HG02970 (cell line): ENCODE measurements around the gene TRMU.

ENCODE experiments used
- ATAC-seq: cut with Tn5 transposase; IDR thresholded peaks from one replicate; pipeline ENCODE4 v1.9.1; 2021; ENCODE audit warnings: mild to moderate bottlenecking, moderate library complexity, moderate number of reproducible peaks; ENCODE audit not compliant: unreplicated experiment, low FRiP score

Gene TRMU

DNA sequence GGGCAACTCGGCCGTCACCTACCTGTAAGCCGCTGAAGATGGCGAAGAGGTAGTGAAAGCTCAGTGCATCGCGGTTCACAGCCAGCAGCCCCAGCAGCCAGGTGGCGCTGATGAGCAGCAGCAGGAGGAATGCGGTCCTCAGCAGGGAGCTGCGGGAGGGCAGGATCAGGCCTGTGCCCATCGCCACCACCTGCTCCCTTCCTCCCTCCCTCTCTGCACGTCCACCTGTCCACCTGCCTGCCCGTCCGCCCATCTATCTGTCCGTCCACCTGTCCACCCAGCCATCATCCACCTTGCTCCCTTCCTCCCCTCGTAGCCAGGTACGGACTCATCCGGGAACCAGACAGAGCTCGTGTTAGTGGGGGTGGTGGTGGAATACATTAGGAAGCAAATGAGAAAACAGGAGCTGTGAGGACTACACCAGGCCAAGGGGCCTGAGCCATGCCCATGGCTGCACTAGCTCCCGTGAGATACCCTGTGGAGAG is 32.2 kb downstream of the TRMU start:
- no peak for ATAC-seq

DNA sequence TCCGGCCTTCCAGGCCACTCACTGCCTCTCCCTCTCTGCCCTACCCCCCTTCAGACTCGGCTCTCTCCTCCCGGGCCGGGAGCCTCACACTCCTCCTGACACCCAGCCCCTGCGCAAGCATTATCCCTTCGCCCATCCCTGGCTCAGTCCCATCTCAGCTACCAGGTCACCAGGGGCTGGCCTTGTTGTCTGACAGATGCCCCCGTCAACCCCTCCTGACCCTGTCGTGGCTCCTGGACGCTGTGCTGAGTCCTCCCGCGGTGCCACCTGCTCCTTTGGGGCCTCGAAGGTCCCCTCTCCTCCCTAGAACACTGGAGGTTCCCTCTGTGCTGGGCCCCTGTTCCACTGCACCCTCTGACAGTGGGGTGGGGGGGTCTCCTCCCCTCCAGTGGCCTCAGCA is 32.9 kb downstream of the TRMU start:
- no peak for ATAC-seq

DNA sequence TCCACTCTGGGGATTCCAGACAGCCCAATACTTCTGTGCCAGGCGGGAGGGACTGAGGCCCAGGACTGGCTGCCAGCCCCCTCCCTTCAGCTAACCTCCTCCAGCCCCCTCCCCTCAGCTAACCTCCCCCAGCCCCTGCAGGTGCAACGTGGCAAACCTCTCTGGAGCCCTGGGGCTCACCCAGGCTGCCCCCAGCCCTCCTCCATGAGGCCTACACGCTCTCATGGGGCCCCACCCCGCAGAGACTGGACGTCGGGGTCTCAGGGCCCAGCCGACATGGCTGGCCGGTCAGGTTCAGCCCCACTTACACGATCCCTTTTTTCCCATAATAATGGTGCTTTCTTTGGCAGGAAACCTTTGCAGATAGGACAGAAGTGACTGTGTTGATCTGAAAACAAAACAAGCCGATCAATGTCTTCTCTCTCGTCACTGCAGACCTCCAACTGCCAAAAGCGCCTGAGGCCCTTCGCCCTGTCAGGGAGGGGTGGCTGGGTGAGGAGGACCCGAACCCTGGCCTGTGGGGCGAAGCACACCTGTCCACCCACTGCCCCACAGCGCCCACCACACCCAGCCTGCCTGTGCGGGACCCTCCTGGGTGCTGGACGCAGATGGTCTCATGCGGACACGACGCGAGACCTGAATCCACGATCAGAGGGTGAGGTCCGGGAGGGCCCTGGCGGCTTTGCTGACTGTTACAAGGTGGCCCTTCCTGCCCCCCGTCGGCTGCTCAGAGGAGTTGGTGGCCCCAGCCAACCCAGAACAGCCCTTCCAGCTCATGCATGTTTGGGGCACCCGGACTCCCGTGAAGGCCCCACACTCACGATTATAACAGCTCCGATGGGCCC is 33.6 kb downstream of the TRMU start:
- ATAC-seq: no peak

DNA sequence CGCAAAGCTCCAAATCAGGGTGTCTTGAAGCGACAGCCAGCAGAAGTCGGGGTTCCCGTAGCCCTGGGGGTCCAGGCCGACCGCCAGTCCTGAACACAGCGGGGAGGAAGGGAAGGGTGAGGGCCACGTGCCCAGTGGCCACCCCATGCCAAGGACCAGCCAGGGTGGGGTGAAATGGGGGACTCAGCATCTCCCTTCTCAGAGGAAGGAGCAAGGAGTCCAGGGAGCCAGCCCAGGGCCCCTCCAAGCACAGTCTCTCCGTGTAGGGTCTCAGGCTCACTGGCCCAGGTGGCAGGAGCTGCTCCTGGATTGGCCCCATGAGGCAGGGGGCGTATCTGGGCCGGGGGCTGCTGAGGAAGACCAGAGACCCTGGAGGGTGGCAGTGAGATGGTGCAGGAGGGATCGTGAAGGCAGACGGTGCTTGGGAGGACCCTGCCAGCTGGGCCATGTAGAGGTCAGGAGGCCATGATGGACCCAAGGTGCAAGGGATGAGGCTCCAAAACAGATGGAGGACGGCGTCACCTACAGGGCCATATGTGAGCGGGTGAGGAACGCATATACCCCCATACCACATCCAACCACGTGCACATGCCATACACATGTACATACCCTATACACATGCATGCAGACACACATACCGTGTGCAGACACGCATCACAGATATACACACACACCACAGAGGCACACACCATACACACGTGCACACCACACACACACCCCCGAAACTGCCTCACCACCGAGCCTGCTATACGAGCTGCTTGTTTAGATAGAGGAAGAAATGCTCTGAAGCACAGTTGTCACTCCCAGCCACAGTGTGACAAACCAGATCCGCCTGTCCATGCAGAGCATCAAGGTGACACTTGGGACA is 34.4 kb downstream of the TRMU start:
- ATAC-seq: no peak

DNA sequence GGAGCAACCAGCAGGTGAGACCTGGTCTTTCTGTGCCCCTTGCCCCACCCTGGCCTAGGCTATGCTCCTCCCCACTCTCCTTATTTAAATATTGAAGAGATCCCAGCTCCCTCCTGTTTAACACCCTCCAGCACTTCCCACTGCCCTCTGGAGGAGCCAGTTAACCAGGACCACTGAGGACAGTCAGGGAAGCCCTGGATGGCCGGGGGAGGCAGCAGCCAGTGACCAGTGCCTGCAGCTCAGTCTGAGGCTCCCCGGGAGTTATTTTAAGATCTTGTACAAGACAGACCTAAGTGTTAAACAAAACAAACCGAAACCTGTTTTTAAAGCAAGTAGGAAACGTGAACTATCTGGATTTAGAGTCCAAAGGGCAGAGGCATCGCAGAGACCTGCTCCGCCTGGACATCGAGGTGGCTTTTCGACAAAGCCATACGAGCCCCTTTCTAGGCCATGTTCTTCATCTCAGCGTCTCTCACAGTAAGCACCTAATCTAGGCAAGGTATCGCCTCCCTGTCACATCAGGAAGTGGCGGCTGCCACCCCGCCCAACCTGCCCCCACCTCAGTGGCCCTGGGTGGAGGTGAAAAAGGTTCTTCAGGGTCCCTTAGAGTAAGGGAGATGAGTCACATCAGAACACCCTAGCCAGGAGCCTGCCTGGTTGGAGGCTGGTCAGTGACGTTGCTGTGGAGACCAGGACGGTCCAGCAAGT is 35.2 kb downstream of the TRMU start:
- ATAC-seq: no peak

DNA sequence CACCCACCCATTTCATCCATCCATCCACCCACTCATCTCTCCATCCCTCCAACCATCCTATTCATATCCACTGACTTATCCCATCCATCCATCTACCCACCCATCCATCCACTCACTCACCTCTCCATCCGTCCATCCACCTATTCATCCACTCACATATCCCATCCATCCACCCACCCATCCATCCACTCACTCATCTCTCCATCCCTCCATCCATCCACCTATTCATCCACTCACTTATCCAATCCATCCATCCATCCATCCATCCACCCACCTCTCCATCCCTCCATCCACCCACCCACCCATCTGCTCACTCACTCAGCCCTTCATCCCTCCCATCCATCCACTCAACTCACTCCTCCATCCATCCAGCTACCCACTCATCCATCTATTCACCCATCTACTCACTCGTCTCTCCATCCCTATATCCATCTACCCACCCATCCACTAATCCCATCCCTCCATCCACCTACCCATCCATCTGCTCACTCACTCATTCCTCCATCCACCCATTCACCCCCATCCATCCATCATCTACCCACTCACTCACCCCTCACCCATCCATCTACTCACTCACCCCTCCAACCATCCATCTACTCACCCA is 36.2 kb downstream of the TRMU start:
- no peak for ATAC-seq

DNA sequence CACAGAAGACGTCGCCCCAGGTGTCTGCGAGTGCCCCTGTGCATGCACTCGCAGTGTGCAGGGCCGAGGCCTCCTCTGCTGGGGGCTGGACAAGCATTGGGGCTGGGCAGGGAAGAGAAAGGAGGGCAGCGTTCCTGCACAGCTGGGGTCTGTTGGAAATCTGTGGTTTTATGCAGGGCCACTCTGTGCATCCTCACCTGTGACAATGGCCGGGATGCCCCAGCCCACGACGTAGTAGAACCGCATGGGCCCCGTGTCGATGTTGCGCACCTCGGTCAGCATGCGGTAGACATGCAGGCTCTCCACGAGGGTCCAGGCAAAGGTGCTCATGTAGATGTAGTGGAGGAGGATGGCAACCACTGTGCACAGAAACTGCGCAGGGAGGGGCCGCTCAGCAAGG is 37.2 kb downstream of the TRMU start:
- no peak for ATAC-seq

DNA sequence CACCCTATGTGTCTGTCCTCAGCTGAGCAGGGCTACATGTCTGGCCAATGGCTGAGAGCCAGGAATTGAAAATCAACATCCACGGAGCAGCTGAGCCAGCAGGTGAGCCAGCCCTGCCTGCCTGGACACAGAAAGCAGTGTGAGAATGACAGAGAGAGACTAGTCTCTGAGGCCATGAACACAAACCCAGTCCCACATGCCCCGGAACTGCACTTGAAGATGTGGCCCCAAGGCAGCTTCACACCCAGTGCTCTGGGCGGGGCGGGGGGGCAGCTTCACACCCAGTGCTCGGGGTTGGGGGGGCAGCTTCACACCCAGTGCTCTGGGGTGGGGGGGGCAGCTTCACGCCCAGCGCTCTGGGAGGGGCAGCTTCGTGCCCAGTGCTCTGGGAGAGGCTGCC is 37.6 kb downstream of the TRMU start:
- ATAC-seq: no peak

DNA sequence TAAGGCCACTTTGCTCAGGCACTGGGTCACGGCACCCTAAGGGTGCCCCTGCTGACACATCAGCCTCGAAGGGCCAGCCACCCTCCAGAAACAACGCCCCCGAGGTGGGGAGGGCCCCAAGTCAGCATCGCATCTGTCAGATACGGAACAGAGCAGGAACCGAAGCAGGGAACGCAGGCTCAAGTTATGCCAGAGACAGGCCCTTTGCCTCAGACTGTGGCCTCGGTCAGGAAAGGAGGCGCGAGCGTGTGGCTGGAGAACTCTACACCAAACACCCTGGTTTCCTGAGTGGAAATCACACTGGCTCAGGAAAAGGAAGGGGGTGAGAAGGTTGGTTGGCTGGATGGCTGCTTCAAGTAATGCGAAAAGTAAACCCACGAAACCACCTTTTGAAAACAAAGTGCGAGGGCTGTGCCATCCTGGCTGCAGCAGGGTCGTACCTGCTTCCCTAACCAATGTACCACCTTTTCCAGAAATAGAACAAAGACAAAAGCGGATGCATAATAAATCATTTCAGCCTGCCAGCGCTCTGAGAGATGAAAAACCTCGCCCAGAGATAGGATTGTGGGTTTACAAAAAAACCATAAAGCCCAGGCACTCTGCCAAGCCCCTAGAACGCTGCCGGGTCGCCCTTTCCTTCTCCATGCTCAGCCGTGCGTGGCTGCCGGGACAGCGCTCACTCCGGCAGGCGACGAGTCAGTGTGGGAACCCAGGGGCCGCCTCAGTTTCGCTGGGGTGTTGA is 38.6 kb downstream of the TRMU start:
- ATAC-seq: no peak

DNA sequence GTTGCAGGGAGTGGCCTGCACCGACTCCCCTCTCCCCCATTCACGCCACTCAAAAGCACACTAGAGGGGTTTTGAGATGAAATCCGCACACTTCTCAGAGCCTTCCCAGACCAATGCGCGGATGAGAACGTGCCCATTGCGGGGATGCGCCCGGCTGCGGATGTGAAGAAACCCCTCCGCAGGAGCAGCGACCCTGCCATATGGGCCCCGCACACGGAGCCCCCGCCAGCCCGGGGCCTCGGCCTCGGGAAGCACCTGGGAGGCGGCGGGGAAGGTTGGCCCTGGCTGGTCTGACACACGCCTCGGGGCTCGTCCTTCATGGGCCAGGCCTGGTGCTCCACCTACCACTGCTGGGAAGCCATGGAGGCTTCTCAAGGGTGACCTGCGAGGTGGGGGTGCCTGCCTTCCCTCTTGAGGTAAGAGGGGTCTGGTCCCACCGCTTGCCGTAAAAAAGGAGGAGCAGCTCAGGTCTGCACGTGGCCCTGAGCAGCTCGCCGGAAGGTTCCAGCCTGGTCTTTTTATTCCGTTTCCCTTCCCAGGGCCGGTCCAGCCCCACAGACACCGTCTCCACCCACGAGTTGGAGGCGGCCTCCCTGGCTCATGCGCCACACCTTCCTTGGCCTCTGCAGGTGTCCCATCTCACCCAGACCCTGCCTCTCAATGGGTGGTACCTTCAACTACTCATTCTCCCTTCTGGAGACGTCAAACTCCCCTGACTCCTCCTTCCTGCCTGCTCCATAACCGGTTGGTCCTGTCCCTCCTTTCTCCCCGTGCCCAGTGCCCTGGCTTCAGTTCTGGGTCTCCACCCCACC is 39.4 kb downstream of the TRMU start:
- ATAC-seq: no peak

DNA sequence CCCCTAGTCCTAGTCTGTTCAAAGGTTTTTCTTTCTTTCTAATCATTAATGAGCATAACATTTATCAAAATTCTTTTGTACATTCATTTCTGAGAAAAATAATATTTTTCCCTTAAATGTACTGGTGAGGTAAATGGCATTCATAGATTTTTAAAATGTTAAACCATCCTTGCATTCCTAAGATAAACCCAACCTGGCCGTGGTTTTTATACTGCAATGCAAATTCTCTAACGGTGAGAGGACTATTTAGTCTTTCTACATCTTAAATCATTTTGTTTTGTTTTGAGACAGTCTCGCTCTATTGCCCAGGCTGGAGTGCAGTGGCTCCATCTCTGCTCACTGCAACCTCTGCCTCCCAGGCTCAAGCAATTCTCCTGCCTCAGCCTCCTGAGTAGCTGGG is 40.6 kb downstream of the TRMU start:
- no peak for ATAC-seq

DNA sequence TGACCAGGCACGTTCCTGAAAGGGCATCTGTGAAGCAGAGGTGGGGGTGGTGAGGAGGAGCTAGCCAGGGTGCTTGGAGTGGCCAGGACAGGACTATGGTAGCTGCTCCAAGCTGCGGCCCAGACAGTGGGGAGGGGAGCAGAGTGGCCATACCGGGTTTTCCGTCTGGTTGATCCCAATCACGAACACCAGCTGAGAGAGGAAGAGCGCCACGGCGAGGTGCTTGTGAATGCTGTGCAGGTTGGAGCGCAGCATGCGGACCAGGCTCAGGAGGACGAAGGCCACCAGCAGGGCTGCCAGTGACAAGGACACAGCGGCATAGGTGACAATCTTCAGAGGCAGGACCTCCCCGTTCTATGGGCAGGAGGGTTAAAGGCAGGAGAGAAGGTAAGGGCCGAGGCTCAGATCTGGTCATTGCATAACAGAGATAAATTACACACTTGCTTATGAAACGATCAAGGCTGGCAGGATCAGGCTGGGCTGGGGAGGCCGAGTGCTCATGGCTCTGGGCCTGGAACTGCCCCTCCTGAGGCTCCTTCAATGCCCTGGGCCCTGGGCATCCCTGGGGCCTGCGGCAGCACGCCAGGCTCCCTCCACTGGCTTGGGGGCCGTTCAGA is 41.5 kb downstream of the TRMU start:
- no peak for ATAC-seq

DNA sequence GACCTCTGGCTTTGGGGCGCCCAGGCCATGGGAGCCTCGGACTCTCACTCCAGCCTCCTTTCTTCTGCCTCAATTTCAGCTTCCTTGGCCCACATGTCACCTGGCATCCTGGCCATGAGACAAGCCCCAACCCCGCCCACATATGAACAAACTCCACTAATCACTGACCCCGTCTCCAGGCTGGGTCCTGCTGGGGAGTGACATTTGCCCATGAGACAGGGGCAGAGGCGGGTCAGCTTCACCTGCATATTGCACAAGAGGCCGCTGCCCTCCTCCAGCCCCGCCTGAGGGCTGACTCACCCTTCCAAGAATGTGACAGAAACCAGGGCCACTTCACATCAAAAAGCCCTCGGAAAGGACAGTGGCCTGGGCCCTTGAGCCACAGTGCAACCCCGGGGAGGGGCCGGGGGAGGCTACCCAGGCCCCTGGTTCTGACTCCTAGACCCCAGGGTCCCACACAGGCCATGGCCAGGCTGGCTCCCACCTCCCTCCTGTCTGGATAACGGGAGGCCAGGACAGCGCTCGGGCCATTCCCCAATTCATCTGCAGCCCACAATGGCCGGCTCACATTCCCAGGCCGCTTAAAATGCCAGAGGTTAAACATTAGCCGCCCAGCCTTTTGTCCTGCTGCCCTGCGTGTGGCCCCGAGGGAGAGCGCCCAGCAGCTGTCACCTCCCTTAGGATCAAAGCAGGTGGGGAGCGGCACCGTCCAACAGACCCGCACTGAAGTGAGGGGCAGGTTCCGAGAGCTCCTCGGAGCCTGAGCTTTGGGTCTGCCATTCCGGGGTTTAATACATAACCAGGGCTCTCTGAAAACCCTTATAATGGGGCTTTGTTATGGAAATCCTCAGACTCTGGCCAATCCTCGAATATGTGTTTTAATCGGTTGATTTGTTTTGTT is 42.3 kb downstream of the TRMU start:
- ATAC-seq: no peak

DNA sequence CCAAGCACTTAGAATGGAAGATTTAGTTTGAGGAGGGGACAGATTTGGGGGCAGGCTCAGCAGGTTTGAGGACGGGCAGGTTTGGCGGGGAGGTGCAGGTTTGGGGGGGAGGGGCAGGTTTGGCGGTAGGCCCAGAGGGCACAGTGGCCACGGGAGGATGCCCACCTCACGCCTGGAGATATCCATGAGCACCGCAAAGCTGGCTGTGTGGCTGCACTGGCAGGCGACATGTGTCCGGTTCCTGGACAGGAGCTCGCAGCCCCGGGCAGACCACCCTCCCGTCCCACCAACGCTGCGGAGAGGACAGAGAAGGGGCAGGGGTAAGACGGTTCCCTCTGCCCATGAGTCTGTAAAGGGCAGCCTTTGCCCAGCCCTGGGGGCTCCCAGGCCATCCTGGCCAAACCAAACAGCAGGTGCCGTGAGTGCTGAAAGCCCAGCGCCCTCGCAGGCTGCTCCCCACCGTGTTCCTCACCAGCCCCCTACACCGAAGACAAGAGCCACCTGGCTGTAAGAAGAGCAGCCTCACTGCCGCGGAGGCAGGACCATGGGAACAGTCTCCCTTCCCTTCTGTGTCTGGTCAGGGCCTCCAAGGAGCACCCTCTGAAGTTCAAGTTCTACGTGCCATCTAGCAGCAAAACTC is 43.0 kb downstream of the TRMU start:
- no peak for ATAC-seq

DNA sequence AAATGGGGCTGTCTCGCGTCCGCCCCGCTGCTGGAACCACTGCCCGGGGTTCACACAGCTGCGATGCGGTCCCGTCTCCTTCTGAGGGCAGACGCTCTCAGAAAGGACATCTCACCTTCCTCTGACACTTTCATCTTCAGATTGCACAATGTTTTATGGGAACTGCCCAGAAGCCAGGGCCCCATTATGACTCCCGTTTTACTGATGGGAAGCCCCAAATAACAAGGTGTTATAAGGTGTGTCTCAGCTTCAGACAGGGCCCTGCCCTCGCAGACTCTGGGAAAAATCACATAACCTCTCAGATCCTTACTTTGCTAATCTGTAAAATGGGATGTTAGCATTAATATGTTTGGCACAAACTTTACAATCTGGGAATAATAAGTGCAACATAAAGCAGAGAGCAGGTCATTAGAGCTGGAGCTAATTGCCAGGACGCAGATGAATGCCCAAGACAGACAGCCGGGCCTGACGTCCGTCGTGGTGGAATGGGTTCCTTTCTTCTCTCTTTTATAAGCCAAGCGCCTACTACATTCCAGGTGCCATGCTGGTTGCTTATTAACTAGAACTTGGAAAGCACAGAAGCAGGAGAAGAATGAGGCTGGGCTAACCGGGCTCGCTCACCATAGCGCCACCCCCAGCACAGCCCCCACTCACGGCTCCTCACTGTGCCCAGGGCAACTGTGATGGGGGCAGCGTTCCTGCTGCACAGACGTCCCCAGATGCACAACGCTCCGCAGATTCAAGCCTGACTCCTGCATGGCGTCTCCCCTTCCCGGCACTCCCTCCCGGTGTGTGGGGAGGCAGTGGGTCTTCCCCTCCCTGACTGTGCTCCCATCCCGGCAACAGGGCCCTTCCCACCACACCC is 43.8 kb downstream of the TRMU start:
- no peak for ATAC-seq

DNA sequence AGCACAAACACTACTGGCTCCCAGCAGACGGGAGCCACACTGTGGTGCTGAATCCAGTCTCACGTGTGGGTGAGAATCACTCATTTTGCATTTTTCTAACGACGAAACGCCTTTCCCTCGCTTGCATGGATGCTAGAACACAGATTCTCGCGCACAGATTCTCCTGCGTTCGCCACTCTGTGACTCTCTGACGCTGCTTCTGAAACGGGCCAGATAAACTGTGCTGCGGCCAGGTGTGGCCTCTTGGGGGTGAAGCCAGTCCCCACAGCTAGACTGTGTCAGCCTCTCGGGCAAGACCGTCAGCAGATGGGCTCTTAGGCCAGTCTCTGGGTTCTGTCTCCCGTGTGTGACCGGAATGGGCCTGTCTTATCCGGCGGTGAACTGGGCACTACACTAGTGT is 44.6 kb downstream of the TRMU start:
- ATAC-seq: no peak
